A549 (cell line): Measurements from ENCODE around the gene MT1B. TPM values are rescaled to one million over a fixed set of nuclear protein-coding genes. Genes with fewer than 3 reads are reported as not detected.

Experiments
- ATAC-seq, 2 experiments: fragments of 200-7000 bp in 1 of 2; fragments of >200 bp in 1 of 2; cut with Nextera tagmentation in 1 of 2; cut with Tn5 transposase in 1 of 2; 3 replicates each; pipeline versions ENCODE4 v1.8.0 to v1.9.1; 2018 to 2020; ENCODE audit warnings: mild to moderate bottlenecking in 1 of 2, moderate library complexity in 1 of 2
- CTCF ChIA-PET: fragments of 300-600 bp; sonication (Branson Sonifier 250); formaldehyde crosslinking; extraction: SDS; loops from one replicate; lab custom pipeline; 2021; ENCODE audit warnings: antibody characterized with exemption, inconsistent platforms; lab: Yijun Ruan, JAX
- POLR2A ChIA-PET: fragments of 350-600 bp; formaldehyde crosslinking; extraction: SDS; loops from one replicate; lab custom pipeline; 2021; ENCODE audit warnings: antibody characterized with exemption, inconsistent platforms; lab: Yijun Ruan, JAX
- DNase-seq, 2 experiments: peaks; one replicate each; pipeline versions ENCODE4 v3.0.0 to v3.0.0-alpha.2; 2011 to 2016; ENCODE audit warnings: low read depth in 1 of 2, low spot score in 1 of 2
- FAIRE-seq: peaks from 2 replicates; lab custom pipeline; 2011; peaks lifted over from hg19 to GRCh38; lab: Jason Lieb, UNC
- H3K27ac ChIP-seq, 2 experiments: fragments of >200 bp; sonication (Bioruptor Twin); formaldehyde crosslinking; 3 replicates each; pipeline ENCODE4 v1.5.1; 2016 to 2017
- H3K4me1 ChIP-seq: fragments of >200 bp; sonication (Bioruptor Twin); formaldehyde crosslinking; 3 replicates; pipeline ENCODE4 v1.6.1; 2016
- H3K4me2 ChIP-seq: fragments of >200 bp; sonication (Bioruptor Twin); formaldehyde crosslinking; 3 replicates; pipeline ENCODE4 v1.6.1; 2016
- H3K4me3 ChIP-seq: fragments of >200 bp; sonication (Bioruptor Twin); formaldehyde crosslinking; 3 replicates; pipeline ENCODE4 v1.5.1; 2016
- H3K9me3 ChIP-seq: fragments of >200 bp; sonication (Bioruptor Twin); formaldehyde crosslinking; 3 replicates; pipeline ENCODE4 v1.6.1; 2016
- ATOH8 ChIP-seq: fragments of 250-450 bp; sonication (Bioruptor Pico); IDR thresholded peaks from 2 replicates; pipeline ENCODE4 v1.5.0; 2020; ENCODE audit warnings: low read depth, mild to moderate bottlenecking, moderate library complexity
- CEBPB ChIP-seq, 2 experiments: fragments of >200 bp in 1 of 2; sonication (Bioruptor Twin) in 1 of 2; formaldehyde crosslinking in 1 of 2; IDR thresholded peaks; 2 replicates each; pipeline ENCODE4 v1.6.1; 2012 to 2016
- E2F6 ChIP-seq: IDR thresholded peaks from 2 replicates; pipeline ENCODE4 v1.6.1; 2012; ENCODE audit warnings: low read depth, borderline replicate concordance
- EHMT2 ChIP-seq: fragments of 200-600 bp; sonication (generic); IDR thresholded peaks from 2 replicates; pipeline ENCODE4 v1.6.1; 2016; ENCODE audit warnings: antibody characterized with exemption, low read depth, mild to moderate bottlenecking, moderate library complexity
- EP300 ChIP-seq, 2 experiments: fragments of >200 bp; sonication (Bioruptor Twin); formaldehyde crosslinking; IDR thresholded peaks; 2 replicates in 1 of 2; 3 replicates in 1 of 2; pipeline ENCODE4 v1.6.1; 2016 to 2017
- ESRRA ChIP-seq: fragments of 150-350 bp; IDR thresholded peaks from 2 replicates; pipeline ENCODE4 v1.6.1; 2014; ENCODE audit warnings: mild to moderate bottlenecking, low read length, borderline replicate concordance
- FOSL2 ChIP-seq, 2 experiments: fragments of 450-650 bp in 1 of 2; fragments of >200 bp in 1 of 2; sonication (Bioruptor Twin) in 1 of 2; formaldehyde crosslinking; IDR thresholded peaks; 2 replicates each; pipeline versions ENCODE4 v1.5.0 to v1.6.1; 2016 to 2020; ENCODE audit warnings: mild to moderate bottlenecking in 1 of 2, moderate library complexity in 1 of 2
- FOXS1 ChIP-seq: fragments of 250-450 bp; sonication (Bioruptor Pico); IDR thresholded peaks from 2 replicates; pipeline ENCODE4 v1.5.0; 2020; ENCODE audit warnings: mild to moderate bottlenecking, moderate library complexity
- GATA3 ChIP-seq: IDR thresholded peaks from 2 replicates; pipeline ENCODE4 v1.6.1; 2012; ENCODE audit warnings: borderline replicate concordance
- HEYL ChIP-seq: fragments of 250-450 bp; sonication (Bioruptor Pico); IDR thresholded peaks from 2 replicates; pipeline ENCODE4 v1.8.0; 2021; ENCODE audit warnings: mild to moderate bottlenecking, moderate library complexity
- JUN ChIP-seq, 2 experiments: fragments of >200 bp; sonication (Bioruptor Twin); formaldehyde crosslinking; IDR thresholded peaks; 2 replicates in 1 of 2; 3 replicates in 1 of 2; pipeline ENCODE4 v1.6.1; 2016 to 2017
- JUNB ChIP-seq: fragments of >200 bp; sonication (Bioruptor Twin); formaldehyde crosslinking; IDR thresholded peaks from 2 replicates; pipeline ENCODE4 v1.6.1; 2016
- KDM1A ChIP-seq: fragments of 200-600 bp; sonication (generic); IDR thresholded peaks from 2 replicates; pipeline ENCODE4 v1.6.1; 2016; ENCODE audit warnings: low read depth, mild to moderate bottlenecking
- MAFK ChIP-seq: fragments of 450-650 bp; IDR thresholded peaks from 2 replicates; pipeline ENCODE4 v1.6.1; 2014; ENCODE audit not compliant: partially characterized antibody
- MAX ChIP-seq: IDR thresholded peaks from 2 replicates; pipeline ENCODE4 v1.6.1; 2012
- MYC ChIP-seq: IDR thresholded peaks from 2 replicates; pipeline ENCODE4 v1.6.1; 2012; ENCODE audit warnings: mild to moderate bottlenecking, inconsistent platforms, low read length, improper control_type of control experiment, borderline replicate concordance
- NR3C1 ChIP-seq: fragments of >200 bp; sonication (Bioruptor Twin); formaldehyde crosslinking; IDR thresholded peaks from 3 replicates; pipeline ENCODE4 v1.6.1; 2017
- PBX3 ChIP-seq: IDR thresholded peaks from 2 replicates; pipeline ENCODE4 v1.6.1; 2012
- RARB ChIP-seq: fragments of 250-450 bp; sonication (Bioruptor Pico); IDR thresholded peaks from 2 replicates; pipeline ENCODE4 v1.8.0; 2021; ENCODE audit warnings: mild to moderate bottlenecking, moderate library complexity
- TP53 ChIP-seq: fragments of 250-450 bp; sonication (Bioruptor Pico); IDR thresholded peaks from 2 replicates; pipeline ENCODE4 v1.5.0; 2021; ENCODE audit warnings: mild to moderate bottlenecking, moderate library complexity
- USF2 ChIP-seq: fragments of 450-650 bp; IDR thresholded peaks from 2 replicates; pipeline ENCODE4 v1.6.1; 2014; ENCODE audit warnings: antibody characterized with exemption
- ZNF302 ChIP-seq: fragments of 250-450 bp; sonication (Bioruptor Pico); IDR thresholded peaks from 2 replicates; pipeline ENCODE4 v1.9.0; 2021; ENCODE audit warnings: inconsistent platforms, mild to moderate bottlenecking, moderate library complexity
- ZSCAN20 ChIP-seq: fragments of 250-450 bp; sonication (Bioruptor Pico); IDR thresholded peaks from 2 replicates; pipeline ENCODE4 v1.8.0; 2022; ENCODE audit warnings: mild to moderate bottlenecking, moderate library complexity
- WGBS: methylation state at CpG from one replicate; pipeline ENCODE4 v1.1.6; 2017; ENCODE audit errors: missing lambda C conversion rate; 5-methylcytosine and 5-hydroxymethylcytosine counted together
- polyA plus RNA-seq, 4 experiments: library from polyadenylated mRNA; depleted of rRNA in 3 of 4; stranded (reverse); fragments of >200 nt; fragmentation: RNase III in 1 of 4; extraction: RNeasy Plus Mini Kit Qiagen cat#74134 plus additional on column Dnase treatment in 1 of 4; gene quantifications; 2 replicates in 3 of 4; 3 replicates in 1 of 4; pipeline ENCODE4 v1.2.3, GENCODE V29; 2011 to 2017

The MT1B gene
- polyA plus RNA-seq, 2 of the 4 experiments (the other 2 are of a cell fraction) = not detected

GRCh38 chr16:56606071-56606475 is 45.6 kb upstream of the MT1B start (continued):
- TF ChIP-seq MAX (peak; percentile 6; the same call in 1 of the 2 replicates), HEYL (CRISPR knock-in tag) (no peak)

GRCh38 chr16:56606476-56607108 is 45.1 kb upstream of the MT1B start:
- 0 out of 3 replicates have a peak overlapping the region, but pooled peaks have one; percentile 3 for H3K4me3 ChIP-seq
- H3K4me2 ChIP-seq = peak overlapping the region; percentile 81
- ChIA-PET POLR2A (interaction anchor here (0.7 to 10.8 kb wide), 9 partner anchors 9 to 155 kb away, joined by 3 to 185 read pairs (median 4); partner anchors contain the start of genes MT1F, MT1X, NUDT21 and OGFOD1), CTCF (interaction anchor here (0.7 to 19.7 kb wide), 9 partner anchors 10 to 96 kb away, joined by 3 to 340 read pairs (median 4); partner anchors contain the start of genes MT1A, MT1B and MT1F)
- H3K9me3 ChIP-seq = no peaks in the 10 kb centered on the region
- peaks cover 59% of the 10 kb centered on the region for H3K4me1 ChIP-seq
- WGBS = 4% methylated on average over 8 of the region's 8 CpGs
- H3K27ac ChIP-seq = peak overlapping the region; percentile 93 to 96
- DNase-seq = peak; percentile 55 to 91
- peak; percentile 25 to 44 for ATAC-seq
- no peak for FAIRE-seq
- TF ChIP-seq USF2 (no peak), JUN (IDR thresholded peaks at IDR 0.05) (peak in 1 of 2 experiments; percentile 84; a peak in 4 of 5 replicates), TP53 (CRISPR knock-in tag) (no peak), FOXS1 (CRISPR knock-in tag) (peak; percentile 25; the same call in 1 of the 2 replicates), ZSCAN20 (CRISPR knock-in tag) (0 out of 2 replicates have a peak, but pooled peaks have one; percentile 55), EHMT2 (no peak), CEBPB (IDR thresholded peaks at IDR 0.05) (peak; percentile 71 to 81), MYC (0 out of 2 replicates have a peak, but pooled peaks have one; percentile 22), FOSL2 (IDR thresholded peaks at IDR 0.05) (peak; percentile 77), FOSL2 (CRISPR knock-in tag; IDR thresholded peaks at IDR 0.05) (peak; percentile 79), ESRRA (peak; percentile 38; the same call in 1 of the 2 replicates), JUNB (peak; percentile 91), GATA3 (peak; percentile 82), EP300 (IDR thresholded peaks at IDR 0.05) (peak; percentile 72 to 85; a peak in 4 of 5 replicates), PBX3 (peak; percentile 44; the same call in 1 of the 2 replicates)
- TF ChIP-seq, all 56 proteins: peak for 11

- CTCF ChIA-PET = interaction anchor here (0.7 to 19.7 kb wide), 11 partner anchors 10 to 275 kb away, joined by 3 to 340 read pairs (median 4); partner anchors contain the start of genes MT1A, MT1B and MT1F
- FAIRE-seq = no peak
- no peaks in the 10 kb centered on the region for H3K9me3 ChIP-seq
- H3K27ac ChIP-seq = peak overlapping the region; percentile 93 to 96
- peak in 1 of 2 experiments; percentile 83 for DNase-seq
- TF ChIP-seq ZNF302 (CRISPR knock-in tag) (no peak), PBX3 (no peak; the same call in 1 of the 2 replicates), TP53 (CRISPR knock-in tag) (peak; percentile 70; the same call in 1 of the 2 replicates), E2F6 (peak; percentile 72; the same call in 1 of the 2 replicates), ATOH8 (CRISPR knock-in tag) (peak; percentile 67; the same call in 1 of the 2 replicates), NR3C1 (0 out of 3 replicates have a peak, but pooled peaks have one; percentile 83), KDM1A (no peak), FOSL2 (IDR thresholded peaks at IDR 0.05) (no peak), FOSL2 (CRISPR knock-in tag; IDR thresholded peaks at IDR 0.05) (peak; percentile 66), MAFK (no peak), RARB (peak; percentile 31; the same call in 1 of the 2 replicates), JUN (IDR thresholded peaks at IDR 0.05) (peak in 1 of 2 experiments; percentile 10; a peak in 2 of 5 replicates), GATA3 (peak; percentile 5; the same call in 1 of the 2 replicates), MAX (peak; percentile 61)
- ATAC-seq = peak; percentile 50 to 59
- peak overlapping the region; percentile 81 for H3K4me2 ChIP-seq
- H3K4me1 ChIP-seq = peaks cover 64% of the 10 kb centered on the region
- H3K4me3 ChIP-seq = peak overlapping the region; percentile 34; the same call in 2 of the 3 replicates
- WGBS = 2% methylated on average over 14 of the region's 14 CpGs
- POLR2A ChIA-PET = interaction anchor here (0.7 to 10.8 kb wide), 6 partner anchors 8 to 86 kb away, joined by 3 to 185 read pairs (median 5); partner anchors contain the start of genes MT1F and MT1X
Measured at GRCh38 chr16:56607109-56607618, 44.5 kb upstream of the MT1B start.
